ENCODE data around the gene ESR2. TPM values are rescaled to one million over a fixed set of nuclear protein-coding genes. Genes with fewer than 3 reads are reported as not detected.

ESR2 gene
- total RNA-seq, 2 experiments from 2014 or later = 0.16 TPM; not detected in 1

- ATAC-seq (no peak), DNase-seq (no peak)
- Mint-ChIP-seq H3K9me3 (ENCODE audit: insufficient read depth) (no peaks in the 10 kb centered on the region), H3K27me3 (ENCODE audit: low read depth) (no peaks in the 10 kb centered on the region), H3K36me3 (ENCODE audit: low read depth) (peaks cover 62% of the 10 kb centered on the region), H3K4me3 (no peak overlapping the region), H3K4me1 (ENCODE audit: low read depth) (peaks cover 6% of the 10 kb centered on the region), H3K27ac (no peak overlapping the region)
- POLR2A ChIA-PET = no interaction called here
- CTCF ChIA-PET = no interaction called here
Measured at GRCh38 chr14:64117671-64118402, 176.3 kb downstream of the ESR2 start.

GRCh38 chr14:64115401-64115800 lies 178.8 kb downstream of the ESR2 start:
- ATAC-seq (no peak), DNase-seq (no peak)
- H3K4me3 Mint-ChIP-seq = no peak overlapping the region
- H3K4me1 Mint-ChIP-seq (ENCODE audit: low read depth) = peaks cover 6% of the 10 kb centered on the region
- no peaks in the 10 kb centered on the region for H3K27me3 Mint-ChIP-seq (ENCODE audit: low read depth)
- H3K27ac Mint-ChIP-seq = no peak overlapping the region
- peaks cover 58% of the 10 kb centered on the region for H3K36me3 Mint-ChIP-seq (ENCODE audit: low read depth)
- ChIA-PET POLR2A (no interaction called here), CTCF (no interaction called here)
- no peaks in the 10 kb centered on the region for H3K9me3 Mint-ChIP-seq (ENCODE audit: insufficient read depth)

GRCh38 chr14:64114796-64115195 lies 179.4 kb downstream of the ESR2 start:
- no peak overlapping the region for H3K27ac Mint-ChIP-seq
- H3K9me3 Mint-ChIP-seq (ENCODE audit: insufficient read depth) = no peaks in the 10 kb centered on the region
- ATAC-seq = no peak
- DNase-seq = no peak
- POLR2A ChIA-PET = no interaction called here
- CTCF ChIA-PET = no interaction called here
- peaks cover 61% of the 10 kb centered on the region for H3K36me3 Mint-ChIP-seq (ENCODE audit: low read depth)
- no peak overlapping the region for H3K4me3 Mint-ChIP-seq
- peaks cover 6% of the 10 kb centered on the region for H3K4me1 Mint-ChIP-seq (ENCODE audit: low read depth)
- H3K27me3 Mint-ChIP-seq (ENCODE audit: low read depth) = no peaks in the 10 kb centered on the region

GRCh38 chr14:64114166-64114565 lies 180.0 kb downstream of the ESR2 start:
- H3K27me3 Mint-ChIP-seq (ENCODE audit: low read depth) = no peaks in the 10 kb centered on the region
- H3K27ac Mint-ChIP-seq = peak overlapping the region; percentile 57
- H3K4me1 Mint-ChIP-seq (ENCODE audit: low read depth) = peaks cover 6% of the 10 kb centered on the region
- H3K4me3 Mint-ChIP-seq = no peak overlapping the region
- no peaks in the 10 kb centered on the region for H3K9me3 Mint-ChIP-seq (ENCODE audit: insufficient read depth)
- ChIA-PET POLR2A (interaction anchor here (0.7 kb wide), 1 partner anchor 344 kb away, joined by 3 read pairs; no protein-coding TSS in a partner anchor), CTCF (no interaction called here)
- peaks cover 60% of the 10 kb centered on the region for H3K36me3 Mint-ChIP-seq (ENCODE audit: low read depth)
- ATAC-seq = no peak
- DNase-seq = no peak

- peaks cover 56% of the 10 kb centered on the region for H3K36me3 Mint-ChIP-seq (ENCODE audit: low read depth)
- H3K4me3 Mint-ChIP-seq = no peak overlapping the region
- DNase-seq (no peak), ATAC-seq (no peak)
- peaks cover 6% of the 10 kb centered on the region for H3K4me1 Mint-ChIP-seq (ENCODE audit: low read depth)
- H3K27me3 Mint-ChIP-seq (ENCODE audit: low read depth) = no peaks in the 10 kb centered on the region
- H3K27ac Mint-ChIP-seq = no peak overlapping the region
- H3K9me3 Mint-ChIP-seq (ENCODE audit: insufficient read depth) = no peaks in the 10 kb centered on the region
- CTCF ChIA-PET = no interaction called here
- POLR2A ChIA-PET = no interaction called here
Measured at GRCh38 chr14:64112867-64113678, 181.1 kb downstream of the ESR2 start.

GRCh38 chr14:64110802-64111201 lies 183.4 kb downstream of the ESR2 start:
- CTCF ChIA-PET = no interaction called here
- POLR2A ChIA-PET = no interaction called here
- Mint-ChIP-seq H3K4me1 (ENCODE audit: low read depth) (peaks cover 6% of the 10 kb centered on the region), H3K9me3 (ENCODE audit: insufficient read depth) (no peaks in the 10 kb centered on the region), H3K27ac (no peak overlapping the region), H3K4me3 (no peak overlapping the region), H3K36me3 (ENCODE audit: low read depth) (peaks cover 53% of the 10 kb centered on the region), H3K27me3 (ENCODE audit: low read depth) (no peaks in the 10 kb centered on the region)
- DNase-seq (no peak), ATAC-seq (no peak)

GRCh38 chr14:64109819-64110554 lies 184.2 kb downstream of the ESR2 start:
- ATAC-seq (no peak), DNase-seq (no peak)
- Mint-ChIP-seq H3K27ac (no peak overlapping the region), H3K9me3 (ENCODE audit: insufficient read depth) (no peaks in the 10 kb centered on the region), H3K27me3 (ENCODE audit: low read depth) (no peaks in the 10 kb centered on the region), H3K4me3 (no peak overlapping the region), H3K36me3 (ENCODE audit: low read depth) (peaks cover 52% of the 10 kb centered on the region), H3K4me1 (ENCODE audit: low read depth) (peaks cover 6% of the 10 kb centered on the region)
- ChIA-PET POLR2A (no interaction called here), CTCF (interaction anchor here (1.3 kb wide), 1 partner anchor 194 kb away, joined by 3 read pairs; no protein-coding TSS in a partner anchor)

- Mint-ChIP-seq H3K4me1 (ENCODE audit: low read depth) (no peaks in the 10 kb centered on the region), H3K9me3 (ENCODE audit: insufficient read depth) (no peaks in the 10 kb centered on the region), H3K4me3 (no peak overlapping the region), H3K27ac (no peak overlapping the region), H3K27me3 (ENCODE audit: low read depth) (no peaks in the 10 kb centered on the region), H3K36me3 (ENCODE audit: low read depth) (peaks cover 52% of the 10 kb centered on the region)
- DNase-seq (no peak), ATAC-seq (no peak)
- ChIA-PET POLR2A (no interaction called here), CTCF (no interaction called here)
Measured at GRCh38 chr14:64107438-64107837, 186.7 kb downstream of the ESR2 start.

- Mint-ChIP-seq H3K4me1 (ENCODE audit: low read depth) (no peaks in the 10 kb centered on the region), H3K4me3 (no peak overlapping the region), H3K27ac (no peak overlapping the region), H3K9me3 (ENCODE audit: insufficient read depth) (no peaks in the 10 kb centered on the region), H3K27me3 (ENCODE audit: low read depth) (no peaks in the 10 kb centered on the region), H3K36me3 (ENCODE audit: low read depth) (peaks cover 60% of the 10 kb centered on the region)
- DNase-seq (no peak), ATAC-seq (no peak)
- ChIA-PET CTCF (no interaction called here), POLR2A (no interaction called here)
Measured at GRCh38 chr14:64098120-64098519, 196.1 kb downstream of the ESR2 start.

- Mint-ChIP-seq H3K27me3 (ENCODE audit: low read depth) (no peaks in the 10 kb centered on the region), H3K4me1 (ENCODE audit: low read depth) (no peaks in the 10 kb centered on the region), H3K27ac (no peak overlapping the region), H3K4me3 (no peak overlapping the region), H3K9me3 (ENCODE audit: insufficient read depth) (no peaks in the 10 kb centered on the region), H3K36me3 (ENCODE audit: low read depth) (peaks cover 62% of the 10 kb centered on the region)
- ATAC-seq (no peak), DNase-seq (no peak)
- ChIA-PET CTCF (no interaction called here), POLR2A (no interaction called here)
Measured at GRCh38 chr14:64095620-64096019, 198.6 kb downstream of the ESR2 start.

GRCh38 chr14:64092940-64093339 lies 201.2 kb downstream of the ESR2 start:
- ATAC-seq (no peak), DNase-seq (no peak)
- Mint-ChIP-seq H3K4me3 (no peak overlapping the region), H3K27ac (no peak overlapping the region), H3K9me3 (ENCODE audit: insufficient read depth) (no peaks in the 10 kb centered on the region), H3K4me1 (ENCODE audit: low read depth) (no peaks in the 10 kb centered on the region), H3K36me3 (ENCODE audit: low read depth) (peaks cover 56% of the 10 kb centered on the region), H3K27me3 (ENCODE audit: low read depth) (no peaks in the 10 kb centered on the region)
- POLR2A ChIA-PET = no interaction called here
- CTCF ChIA-PET = no interaction called here

- ChIA-PET CTCF (no interaction called here), POLR2A (interaction anchor here (0.7 kb wide), 1 partner anchor 450 kb away, joined by 3 read pairs; no protein-coding TSS in a partner anchor)
- no peak overlapping the region for H3K4me3 Mint-ChIP-seq
- ATAC-seq (no peak), DNase-seq (no peak)
- H3K27me3 Mint-ChIP-seq (ENCODE audit: low read depth) = no peaks in the 10 kb centered on the region
- no peak overlapping the region for H3K27ac Mint-ChIP-seq
- peaks cover 52% of the 10 kb centered on the region for H3K36me3 Mint-ChIP-seq (ENCODE audit: low read depth)
- H3K4me1 Mint-ChIP-seq (ENCODE audit: low read depth) = no peaks in the 10 kb centered on the region
- H3K9me3 Mint-ChIP-seq (ENCODE audit: insufficient read depth) = no peaks in the 10 kb centered on the region
Measured at GRCh38 chr14:64092338-64092737, 201.8 kb downstream of the ESR2 start.

All from activated CD8-positive, alpha-beta T cell treated with anti-CD3 and anti-CD28 coated beads, Interleukin-2, amount 10 ng/mL, durations not matched to agents 7 days and 5 days (primary cell).